ENCODE results near the gene KPNA4.

- no peak for TF ChIP-seq CTCF (IDR thresholded peaks at IDR 0.05; ENCODE audit: borderline replicate concordance, extremely low read depth, low read length, poor library complexity, severe bottlenecking)
- no peak for TF ChIP-seq EZH2 (IDR thresholded peaks at IDR 0.05; ENCODE audit: borderline replicate concordance, low read depth, low read length, severe bottlenecking)
Measured at GRCh38 chr3:160562952-160563351, 2.4 kb downstream of the KPNA4 start.
